Measurements from ENCODE around the gene ADAM21. TPM values are rescaled to one million over a fixed set of nuclear protein-coding genes. Genes with fewer than 3 reads are reported as not detected.
"Not testable (repeated sequence)": the region's sequence is repeated elsewhere in the genome, so short reads cannot be mapped to it uniquely, and the experiment has no call there.

The ADAM21 gene
- polyA plus RNA-seq, 1 donor from 2014 or later = 0.58 TPM

DNA sequence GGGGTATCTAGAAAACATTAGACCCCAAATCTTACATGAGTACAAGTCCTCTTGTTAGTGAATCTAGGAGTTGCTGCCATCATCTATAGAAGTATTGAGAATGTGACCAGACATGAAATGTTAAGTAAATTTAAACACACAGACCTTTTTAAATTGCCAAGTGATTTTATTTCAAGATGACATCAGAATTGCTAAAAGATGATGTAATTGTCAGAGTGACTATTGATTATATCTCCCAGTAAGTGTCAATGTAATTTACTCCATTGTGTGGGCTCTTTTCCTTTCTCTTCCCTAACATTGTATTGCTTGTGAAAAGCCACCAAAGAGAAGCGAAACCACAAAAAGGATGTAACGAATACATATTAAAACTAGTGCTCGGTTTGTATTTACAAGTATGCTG, 16.8 kb downstream of the ADAM21 start:
- Histone ChIP-seq H3K27me3 (ENCODE audit: insufficient read depth, low read depth, low read length) (no peaks in the 10 kb centered on the region), H3K9me2 (ENCODE audit: insufficient read depth, low read length) (no peaks in the 10 kb centered on the region), H3K36me3 (ENCODE audit: insufficient read depth, low read length) (no peaks in the 10 kb centered on the region), H3K9me3 (ENCODE audit: low read length) (no peaks in the 10 kb centered on the region), H3K79me2 (replicated peaks; ENCODE audit: insufficient read depth, low read length) (no peaks in the 10 kb centered on the region), H3K9ac (ENCODE audit: low read length) (no peak overlapping the region), H3K27ac (ENCODE audit: low read length) (no peak overlapping the region), H2AFZ (ENCODE audit: low read depth, low read length) (no peak overlapping the region), H3F3A (ENCODE audit: insufficient read depth, low read length, poor library complexity, severe bottlenecking) (no peaks in the 10 kb centered on the region), H4K20me1 (ENCODE audit: insufficient read depth) (no peaks in the 10 kb centered on the region), H3K4me2 (ENCODE audit: low read length) (no peak overlapping the region), H3K4me3 (ENCODE audit: low read length) (no peak overlapping the region)
- TF ChIP-seq MXI1 (conservative IDR thresholded peaks at IDR 0.05; ENCODE audit: poor library complexity, severe bottlenecking) = no peak
- TF ChIP-seq TAF1 (IDR thresholded peaks at IDR 0.05; ENCODE audit: low read depth) = no peak
- TF ChIP-seq, protein P1, sequence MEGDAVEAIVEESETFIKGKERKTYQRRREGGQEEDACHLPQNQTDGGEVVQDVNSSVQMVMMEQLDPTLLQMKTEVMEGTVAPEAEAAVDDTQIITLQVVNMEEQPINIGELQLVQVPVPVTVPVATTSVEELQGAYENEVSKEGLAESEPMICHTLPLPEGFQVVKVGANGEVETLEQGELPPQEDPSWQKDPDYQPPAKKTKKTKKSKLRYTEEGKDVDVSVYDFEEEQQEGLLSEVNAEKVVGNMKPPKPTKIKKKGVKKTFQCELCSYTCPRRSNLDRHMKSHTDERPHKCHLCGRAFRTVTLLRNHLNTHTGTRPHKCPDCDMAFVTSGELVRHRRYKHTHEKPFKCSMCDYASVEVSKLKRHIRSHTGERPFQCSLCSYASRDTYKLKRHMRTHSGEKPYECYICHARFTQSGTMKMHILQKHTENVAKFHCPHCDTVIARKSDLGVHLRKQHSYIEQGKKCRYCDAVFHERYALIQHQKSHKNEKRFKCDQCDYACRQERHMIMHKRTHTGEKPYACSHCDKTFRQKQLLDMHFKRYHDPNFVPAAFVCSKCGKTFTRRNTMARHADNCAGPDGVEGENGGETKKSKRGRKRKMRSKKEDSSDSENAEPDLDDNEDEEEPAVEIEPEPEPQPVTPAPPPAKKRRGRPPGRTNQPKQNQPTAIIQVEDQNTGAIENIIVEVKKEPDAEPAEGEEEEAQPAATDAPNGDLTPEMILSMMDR (IDR thresholded peaks at IDR 0.05; ENCODE audit: poor library complexity, severe bottlenecking) = no peak
- TF ChIP-seq EP300 (conservative IDR thresholded peaks at IDR 0.05; ENCODE audit: poor library complexity, severe bottlenecking) = no peak
- TF ChIP-seq EZH2 (IDR thresholded peaks at IDR 0.05; ENCODE audit: borderline replicate concordance, insufficient read depth, low read length, poor library complexity, severe bottlenecking) = no peak
- no peak for TF ChIP-seq POLR2AphosphoS5 (IDR thresholded peaks at IDR 0.05)
- TF ChIP-seq RAD21 (conservative IDR thresholded peaks at IDR 0.05) = no peak
- no peak for TF ChIP-seq SMC3 (conservative IDR thresholded peaks at IDR 0.05; ENCODE audit: poor library complexity)
- TF ChIP-seq, protein P2, sequence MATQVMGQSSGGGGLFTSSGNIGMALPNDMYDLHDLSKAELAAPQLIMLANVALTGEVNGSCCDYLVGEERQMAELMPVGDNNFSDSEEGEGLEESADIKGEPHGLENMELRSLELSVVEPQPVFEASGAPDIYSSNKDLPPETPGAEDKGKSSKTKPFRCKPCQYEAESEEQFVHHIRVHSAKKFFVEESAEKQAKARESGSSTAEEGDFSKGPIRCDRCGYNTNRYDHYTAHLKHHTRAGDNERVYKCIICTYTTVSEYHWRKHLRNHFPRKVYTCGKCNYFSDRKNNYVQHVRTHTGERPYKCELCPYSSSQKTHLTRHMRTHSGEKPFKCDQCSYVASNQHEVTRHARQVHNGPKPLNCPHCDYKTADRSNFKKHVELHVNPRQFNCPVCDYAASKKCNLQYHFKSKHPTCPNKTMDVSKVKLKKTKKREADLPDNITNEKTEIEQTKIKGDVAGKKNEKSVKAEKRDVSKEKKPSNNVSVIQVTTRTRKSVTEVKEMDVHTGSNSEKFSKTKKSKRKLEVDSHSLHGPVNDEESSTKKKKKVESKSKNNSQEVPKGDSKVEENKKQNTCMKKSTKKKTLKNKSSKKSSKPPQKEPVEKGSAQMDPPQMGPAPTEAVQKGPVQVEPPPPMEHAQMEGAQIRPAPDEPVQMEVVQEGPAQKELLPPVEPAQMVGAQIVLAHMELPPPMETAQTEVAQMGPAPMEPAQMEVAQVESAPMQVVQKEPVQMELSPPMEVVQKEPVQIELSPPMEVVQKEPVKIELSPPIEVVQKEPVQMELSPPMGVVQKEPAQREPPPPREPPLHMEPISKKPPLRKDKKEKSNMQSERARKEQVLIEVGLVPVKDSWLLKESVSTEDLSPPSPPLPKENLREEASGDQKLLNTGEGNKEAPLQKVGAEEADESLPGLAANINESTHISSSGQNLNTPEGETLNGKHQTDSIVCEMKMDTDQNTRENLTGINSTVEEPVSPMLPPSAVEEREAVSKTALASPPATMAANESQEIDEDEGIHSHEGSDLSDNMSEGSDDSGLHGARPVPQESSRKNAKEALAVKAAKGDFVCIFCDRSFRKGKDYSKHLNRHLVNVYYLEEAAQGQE (IDR thresholded peaks at IDR 0.05; ENCODE audit: borderline replicate concordance) = no peak

DNA sequence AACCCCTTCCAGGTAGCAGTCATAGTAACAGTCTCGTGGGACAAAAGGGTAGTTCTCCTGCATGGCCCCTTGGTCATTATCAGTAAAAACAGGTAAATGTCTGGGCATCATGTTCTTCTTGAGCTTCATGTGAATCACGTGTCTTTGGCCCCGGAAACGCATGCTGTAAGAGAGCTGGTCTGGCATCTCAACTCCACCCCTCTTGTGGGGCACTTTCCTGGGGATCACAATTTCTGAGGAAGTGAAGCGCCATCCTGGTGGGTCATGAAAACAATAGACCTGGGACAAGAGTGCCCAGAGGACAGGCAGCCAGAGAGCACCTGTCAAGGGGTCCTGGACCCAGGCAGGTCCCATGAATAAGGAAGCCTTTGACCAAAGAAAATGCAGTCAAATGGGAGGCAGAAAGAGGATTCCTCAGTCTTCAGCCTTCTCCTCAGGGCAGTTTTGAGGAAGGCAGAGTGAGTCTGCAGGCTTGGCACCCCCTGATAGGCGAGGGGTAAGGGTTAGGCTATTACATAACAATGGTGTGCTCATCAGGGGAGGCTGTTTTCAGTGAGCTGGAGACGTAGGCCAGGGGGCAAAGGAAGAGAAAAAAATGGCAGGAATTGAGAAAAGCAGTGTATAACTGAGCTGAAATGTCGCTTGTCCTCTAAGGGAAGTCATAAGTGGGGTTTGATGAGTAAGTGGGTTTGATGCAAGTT, 19.0 kb downstream of the ADAM21 start:
- not testable (repeated sequence) for H3K27me3 ChIP-seq (ENCODE audit: insufficient read depth, low read depth, low read length); H3K9ac ChIP-seq (ENCODE audit: low read length); H3K27ac ChIP-seq (ENCODE audit: low read length); H3F3A ChIP-seq (ENCODE audit: insufficient read depth, low read length, poor library complexity, severe bottlenecking); H3K4me3 ChIP-seq (ENCODE audit: low read length); H4K20me1 ChIP-seq (ENCODE audit: insufficient read depth); H3K4me2 ChIP-seq (ENCODE audit: low read length); H3K9me2 ChIP-seq (ENCODE audit: insufficient read depth, low read length); H3K36me3 ChIP-seq (ENCODE audit: insufficient read depth, low read length); H3K9me3 ChIP-seq (ENCODE audit: low read length); H2AFZ ChIP-seq (ENCODE audit: low read depth, low read length); H3K79me2 ChIP-seq (replicated peaks; ENCODE audit: insufficient read depth, low read length)

All from neural cell (in vitro differentiated cells).